ENCODE results near the gene PAGE2B.
"Not testable (repeated sequence)": the region's sequence is repeated elsewhere in the genome, so short reads cannot be mapped to it uniquely, and the experiment has no call there.

Gene PAGE2B

DNA sequence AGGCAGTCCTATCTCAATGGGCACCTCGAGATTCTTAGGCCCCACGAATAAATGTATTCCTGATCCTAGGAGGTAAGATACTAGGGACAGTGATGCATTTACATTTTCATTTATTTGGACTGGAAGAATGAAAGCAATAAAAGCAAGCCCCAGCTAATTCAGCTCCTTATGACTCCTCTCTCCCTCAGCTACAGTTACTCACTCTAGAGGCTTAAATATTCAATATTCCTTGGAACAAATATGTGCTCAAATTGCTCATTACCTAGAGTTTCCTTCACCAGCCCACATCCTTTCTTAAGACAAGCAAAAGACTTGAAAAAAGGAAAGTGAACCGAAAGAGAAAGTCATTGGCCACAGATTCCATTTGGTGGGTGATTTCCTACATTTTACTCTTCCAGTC lies 27.9 kb downstream of the PAGE2B start:
- no peak for DNase-seq
- intact Hi-C loops (cut with DNase I), result no loop called here

DNA sequence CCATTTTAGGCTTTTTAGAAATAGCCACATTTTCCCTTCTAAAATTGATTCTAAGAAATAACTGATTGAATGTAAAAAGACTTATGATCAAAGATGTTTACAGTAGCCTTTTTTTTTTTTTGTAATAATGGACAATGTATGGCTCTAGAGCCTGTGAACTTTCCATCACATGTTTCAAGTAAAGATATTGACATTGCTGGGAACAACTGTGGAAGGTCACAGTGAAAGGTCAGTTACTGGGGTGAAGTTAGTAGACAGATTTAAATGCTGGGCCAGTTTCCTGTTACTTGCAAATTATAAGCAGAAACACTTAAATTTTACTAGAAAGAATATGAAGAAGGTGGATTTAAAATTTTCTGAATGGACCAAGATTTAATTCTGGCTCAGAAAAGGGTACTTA lies 32.4 kb downstream of the PAGE2B start:
- intact Hi-C loops (cut with DNase I), result no loop called here

GRCh38 chrX:55107911-55108310 lies 33.1 kb downstream of the PAGE2B start:
- intact Hi-C loops (cut with DNase I), result no loop called here

More for the DNA sequence above, 32.4 kb downstream of the PAGE2B start:
- DNase-seq, result no peak

GRCh38 chrX:55109306-55109705 lies 34.5 kb downstream of the PAGE2B start:
- intact Hi-C loops (cut with DNase I), result no loop called here
- no peak for DNase-seq

More at GRCh38 chrX:55107911-55108310, 33.1 kb downstream of the PAGE2B start:
- no peak for DNase-seq

DNA sequence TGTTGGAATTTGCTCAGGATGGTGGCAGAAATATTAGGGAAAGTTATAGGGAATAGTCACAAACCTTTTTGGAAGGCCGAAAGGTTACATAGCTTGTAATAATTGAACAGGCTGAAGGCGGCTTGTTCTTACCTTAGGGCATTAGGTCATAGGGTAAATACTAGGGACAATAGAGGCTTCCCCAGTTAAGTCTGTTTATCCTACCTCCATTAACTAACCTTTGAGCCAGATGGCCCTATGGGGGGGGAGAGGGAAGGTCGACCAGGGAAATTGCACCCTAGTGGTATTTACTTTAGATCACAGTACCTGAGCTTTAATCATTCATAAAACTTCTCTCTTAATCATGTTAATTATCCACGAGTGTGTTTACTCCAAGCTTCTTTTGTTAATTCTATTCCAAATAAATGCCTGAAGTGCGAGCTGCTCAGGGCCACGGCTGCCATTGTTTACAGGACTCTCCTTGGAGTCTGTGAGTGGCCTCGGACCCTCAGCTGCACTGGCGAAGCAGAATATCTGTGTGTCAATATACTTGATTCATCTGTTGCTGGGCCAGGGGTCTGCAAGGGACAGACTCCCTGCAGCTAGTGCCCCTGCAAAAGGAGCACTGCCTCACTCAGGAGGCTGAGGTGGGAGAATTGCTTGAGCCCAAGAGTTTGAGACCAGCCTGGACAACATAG lies 36.9 kb downstream of the PAGE2B start:
- no peak for DNase-seq
- intact Hi-C loops (cut with DNase I), result no loop called here

DNA sequence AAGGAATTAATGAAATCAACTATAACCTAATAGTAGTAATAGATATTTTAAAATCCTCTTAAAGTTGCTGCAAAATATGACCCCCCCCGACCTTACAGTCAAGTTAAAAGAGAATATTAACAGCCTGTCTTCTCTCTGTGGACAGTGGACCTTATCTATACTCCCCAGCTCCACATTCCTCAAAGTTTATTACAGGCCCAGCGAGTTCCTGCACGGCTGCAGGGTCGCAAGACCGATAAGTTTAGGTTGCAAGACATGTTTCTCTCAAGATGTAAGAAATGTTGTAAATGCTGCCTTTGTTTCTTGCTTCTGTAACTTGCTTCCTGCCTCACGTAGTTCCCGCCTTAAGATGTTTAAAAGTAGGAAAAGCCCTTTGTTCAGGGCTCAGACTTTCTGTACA lies 41.8 kb downstream of the PAGE2B start:
- DNase-seq; intact Hi-C loops (cut with DNase I): not testable (repeated sequence)

DNA sequence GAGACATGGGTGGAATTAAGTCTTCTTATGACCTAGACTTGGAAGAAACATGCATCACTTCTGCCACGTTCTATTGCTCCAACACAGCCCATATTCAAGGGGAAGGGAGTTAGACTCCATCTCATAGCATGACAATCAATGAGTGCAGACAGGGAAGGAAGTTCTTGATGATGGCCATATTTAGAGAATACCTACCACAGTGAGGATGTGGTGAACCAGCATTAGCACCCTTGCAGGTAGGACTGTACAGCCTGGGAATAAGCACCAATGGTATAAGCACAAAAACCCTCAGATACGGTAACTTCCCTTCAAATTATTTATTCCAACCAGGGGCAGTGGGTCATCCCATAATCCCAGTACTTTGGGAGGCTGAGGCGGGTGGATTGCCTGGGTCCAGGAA lies 43.7 kb downstream of the PAGE2B start:
- no peak for DNase-seq
- intact Hi-C loops (cut with DNase I), result no loop called here

GRCh38 chrX:55119271-55119670 lies 44.4 kb downstream of the PAGE2B start:
- intact Hi-C loops (cut with DNase I), result no loop called here
- no peak for DNase-seq

- intact Hi-C loops (cut with DNase I), result no loop called here
- no peak for DNase-seq
These were observed 44.9 kb downstream of the PAGE2B start for GRCh38 chrX:55119712-55120111.

DNA sequence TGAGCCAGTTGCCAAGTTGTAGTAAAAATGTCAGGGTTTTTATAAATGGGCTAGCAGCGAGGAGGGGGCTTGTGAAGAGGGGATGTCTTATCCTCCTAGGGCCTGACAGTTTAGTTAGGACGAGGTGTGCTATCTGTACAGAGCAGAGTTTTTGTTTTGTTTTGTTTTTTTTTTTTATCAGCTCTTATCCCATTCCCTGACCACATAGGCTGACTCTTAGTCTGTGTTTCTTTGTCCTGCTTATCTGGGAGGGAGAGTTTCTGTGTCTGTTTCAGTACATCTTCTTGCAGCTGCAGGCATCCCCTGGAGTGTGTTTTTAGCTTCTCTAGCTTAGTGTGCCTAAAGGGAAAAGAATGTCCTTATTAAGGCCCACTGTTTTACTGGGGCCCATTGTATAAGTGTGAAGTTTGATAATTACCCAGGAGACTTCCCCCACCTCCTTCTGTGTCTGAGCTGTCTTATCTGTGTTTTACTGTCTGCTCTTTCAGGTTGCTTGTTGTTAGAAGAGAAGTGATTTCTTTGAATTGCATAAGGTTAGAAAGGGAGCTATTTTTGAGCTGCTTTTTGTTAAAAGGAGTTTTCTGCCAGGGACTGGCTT lies 46.0 kb downstream of the PAGE2B start:
- DNase-seq, result no peak
- intact Hi-C loops (cut with DNase I), result no loop called here

- intact Hi-C loops (cut with DNase I), result no loop called here
These were observed 49.1 kb downstream of the PAGE2B start for GRCh38 chrX:55123900-55124299.

DNA sequence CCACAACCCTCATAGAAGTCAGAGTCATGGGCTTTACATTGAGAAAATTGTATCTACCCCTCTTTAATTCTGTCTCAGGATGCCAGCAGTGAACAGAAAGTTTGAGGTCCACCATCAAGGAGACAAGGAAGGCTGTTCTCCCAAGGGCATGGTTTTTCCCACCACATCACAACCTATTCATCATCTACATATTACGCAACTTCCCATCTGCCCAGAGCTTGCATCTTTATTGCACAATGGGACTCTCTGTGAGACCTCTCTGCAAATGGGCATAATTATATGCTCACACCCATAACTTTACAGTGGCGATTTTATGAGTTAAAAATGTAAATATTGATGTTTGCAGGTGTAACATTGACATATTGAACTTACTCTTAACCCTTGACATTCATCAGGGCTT lies 52.9 kb downstream of the PAGE2B start:
- intact Hi-C loops (cut with DNase I), result no loop called here
- DNase-seq, result no peak

More at GRCh38 chrX:55123900-55124299, 49.1 kb downstream of the PAGE2B start:
- no peak for DNase-seq

Measured in head of caudate nucleus (tissue), 42 donors.